ENCODE measurements around the gene PIM3. TPM values are rescaled to one million over a fixed set of nuclear protein-coding genes. Genes with fewer than 3 reads are reported as not detected.
A peak's percentile ranks its signal among the peaks of the same experiment; 100 is the strongest.

The PIM3 gene
- total RNA-seq, 2 donors from 2014 or later, result 54.0 to 112 TPM

DNA sequence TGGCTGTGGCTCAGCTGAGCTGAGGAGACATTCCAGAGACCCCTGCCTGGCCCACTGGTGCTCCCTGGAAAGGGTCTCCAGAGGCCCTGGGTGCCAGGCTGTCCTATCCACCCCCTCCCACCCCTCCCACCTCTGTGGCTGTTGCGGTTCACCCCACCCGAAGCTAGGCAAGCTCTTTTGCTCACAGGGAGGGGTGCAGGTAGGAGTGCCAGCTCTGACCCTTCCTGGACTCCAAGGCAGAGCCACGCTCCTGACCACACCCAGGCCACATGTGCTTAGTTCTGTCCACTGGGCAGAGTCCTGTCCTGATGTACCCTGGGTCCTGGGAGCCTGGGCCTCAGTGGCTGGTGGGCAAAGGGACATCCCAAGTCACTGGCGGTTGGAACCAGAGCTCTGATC, 35.5 kb downstream of the PIM3 start:
- Histone ChIP-seq H3K27ac (no peak overlapping the region), H3K36me3 (no peaks in the 10 kb centered on the region), H3K9me3 (peaks cover under 1% of the 10 kb centered on the region), H3K27me3 (replicated peaks; ENCODE audit: insufficient read depth) (no peaks in the 10 kb centered on the region), H3K4me3 (no peak overlapping the region), H3K4me1 (ENCODE audit: control insufficient read depth in 1 of 2, low read depth in 2 of 2) (no peaks in the 10 kb centered on the region)
- TF ChIP-seq, protein P1, sequence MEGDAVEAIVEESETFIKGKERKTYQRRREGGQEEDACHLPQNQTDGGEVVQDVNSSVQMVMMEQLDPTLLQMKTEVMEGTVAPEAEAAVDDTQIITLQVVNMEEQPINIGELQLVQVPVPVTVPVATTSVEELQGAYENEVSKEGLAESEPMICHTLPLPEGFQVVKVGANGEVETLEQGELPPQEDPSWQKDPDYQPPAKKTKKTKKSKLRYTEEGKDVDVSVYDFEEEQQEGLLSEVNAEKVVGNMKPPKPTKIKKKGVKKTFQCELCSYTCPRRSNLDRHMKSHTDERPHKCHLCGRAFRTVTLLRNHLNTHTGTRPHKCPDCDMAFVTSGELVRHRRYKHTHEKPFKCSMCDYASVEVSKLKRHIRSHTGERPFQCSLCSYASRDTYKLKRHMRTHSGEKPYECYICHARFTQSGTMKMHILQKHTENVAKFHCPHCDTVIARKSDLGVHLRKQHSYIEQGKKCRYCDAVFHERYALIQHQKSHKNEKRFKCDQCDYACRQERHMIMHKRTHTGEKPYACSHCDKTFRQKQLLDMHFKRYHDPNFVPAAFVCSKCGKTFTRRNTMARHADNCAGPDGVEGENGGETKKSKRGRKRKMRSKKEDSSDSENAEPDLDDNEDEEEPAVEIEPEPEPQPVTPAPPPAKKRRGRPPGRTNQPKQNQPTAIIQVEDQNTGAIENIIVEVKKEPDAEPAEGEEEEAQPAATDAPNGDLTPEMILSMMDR (IDR thresholded peaks at IDR 0.05), result no peak
- DNase-seq (ENCODE audit: low spot score) (no peak), ATAC-seq (ENCODE audit: insufficient number of reproducible peaks, low FRiP score, low read depth) (no peak)

DNA sequence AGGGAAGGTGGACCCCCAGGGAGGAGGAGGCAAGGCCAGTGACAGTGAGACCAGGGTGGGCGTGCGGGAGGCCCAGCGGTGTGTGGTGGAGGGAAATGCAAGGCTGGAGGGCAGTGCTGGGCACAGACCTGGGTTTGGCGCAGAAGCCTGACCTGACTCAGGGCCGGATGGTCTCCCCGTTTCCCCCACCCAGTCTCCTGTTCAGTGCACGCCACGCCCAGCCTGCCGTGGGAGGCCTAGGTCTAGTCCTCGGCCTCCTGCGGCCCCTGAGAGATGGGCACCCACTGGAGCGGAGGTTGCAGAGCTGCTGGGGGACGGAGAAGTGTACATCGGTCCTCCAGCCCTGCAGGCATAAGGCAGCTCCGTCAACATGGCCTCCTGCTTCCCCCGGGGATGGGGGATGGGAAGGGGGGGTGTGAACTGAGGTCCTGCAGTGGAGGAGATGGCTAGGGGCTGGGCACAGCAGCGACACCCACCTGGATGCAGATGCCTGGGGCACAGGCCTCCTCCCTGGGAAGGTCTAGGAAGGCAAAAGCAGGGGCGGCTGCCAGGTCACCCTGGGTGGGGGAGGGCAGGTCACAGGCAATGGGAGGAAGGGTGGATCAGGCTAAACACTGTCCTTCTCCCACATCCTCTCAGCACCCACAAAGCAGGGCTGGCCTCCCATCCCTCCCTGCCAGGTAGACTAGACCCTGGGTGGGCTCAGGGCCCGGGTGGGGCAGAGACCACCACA, 36.1 kb downstream of the PIM3 start:
- no peak overlapping the region for H3K27ac ChIP-seq
- H3K9me3 ChIP-seq, result no peaks in the 10 kb centered on the region
- ATAC-seq (ENCODE audit: insufficient number of reproducible peaks, low FRiP score, low read depth) (no peak), DNase-seq (ENCODE audit: low spot score) (peak; percentile 0)
- H3K4me1 ChIP-seq (ENCODE audit: control insufficient read depth in 1 of 2, low read depth in 2 of 2), result no peaks in the 10 kb centered on the region
- H3K27me3 ChIP-seq (replicated peaks; ENCODE audit: insufficient read depth), result no peaks in the 10 kb centered on the region
- TF ChIP-seq, protein P1 (IDR thresholded peaks at IDR 0.05), result no peak
- H3K36me3 ChIP-seq, result no peaks in the 10 kb centered on the region
- H3K4me3 ChIP-seq, result no peak overlapping the region

DNA sequence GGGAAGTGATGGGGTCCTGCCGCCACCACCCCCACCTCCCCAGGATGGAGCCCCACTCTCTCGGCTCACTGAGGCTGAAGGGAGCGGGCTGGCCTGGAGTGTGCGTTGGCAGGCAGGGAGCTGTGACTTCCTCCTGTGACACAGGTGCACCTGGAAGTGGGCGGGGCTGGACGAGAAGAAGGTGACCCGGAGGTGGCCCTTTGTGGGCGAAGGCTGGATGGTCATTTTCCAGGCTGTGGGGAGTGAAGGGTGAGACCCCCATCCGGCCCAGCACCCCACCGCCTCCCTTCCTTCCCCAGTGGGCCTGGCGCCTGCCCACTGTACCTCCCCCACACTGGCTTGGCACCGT, 36.7 kb downstream of the PIM3 start:
- Histone ChIP-seq H3K4me3 (no peak overlapping the region), H3K27ac (no peak overlapping the region), H3K4me1 (ENCODE audit: control insufficient read depth in 1 of 2, low read depth in 2 of 2) (no peaks in the 10 kb centered on the region), H3K9me3 (no peaks in the 10 kb centered on the region), H3K36me3 (no peaks in the 10 kb centered on the region), H3K27me3 (replicated peaks; ENCODE audit: insufficient read depth) (no peaks in the 10 kb centered on the region)
- DNase-seq (ENCODE audit: low spot score), result no peak
- TF ChIP-seq, protein P1 (IDR thresholded peaks at IDR 0.05), result no peak
- ATAC-seq (ENCODE audit: insufficient number of reproducible peaks, low FRiP score, low read depth), result no peak

DNA sequence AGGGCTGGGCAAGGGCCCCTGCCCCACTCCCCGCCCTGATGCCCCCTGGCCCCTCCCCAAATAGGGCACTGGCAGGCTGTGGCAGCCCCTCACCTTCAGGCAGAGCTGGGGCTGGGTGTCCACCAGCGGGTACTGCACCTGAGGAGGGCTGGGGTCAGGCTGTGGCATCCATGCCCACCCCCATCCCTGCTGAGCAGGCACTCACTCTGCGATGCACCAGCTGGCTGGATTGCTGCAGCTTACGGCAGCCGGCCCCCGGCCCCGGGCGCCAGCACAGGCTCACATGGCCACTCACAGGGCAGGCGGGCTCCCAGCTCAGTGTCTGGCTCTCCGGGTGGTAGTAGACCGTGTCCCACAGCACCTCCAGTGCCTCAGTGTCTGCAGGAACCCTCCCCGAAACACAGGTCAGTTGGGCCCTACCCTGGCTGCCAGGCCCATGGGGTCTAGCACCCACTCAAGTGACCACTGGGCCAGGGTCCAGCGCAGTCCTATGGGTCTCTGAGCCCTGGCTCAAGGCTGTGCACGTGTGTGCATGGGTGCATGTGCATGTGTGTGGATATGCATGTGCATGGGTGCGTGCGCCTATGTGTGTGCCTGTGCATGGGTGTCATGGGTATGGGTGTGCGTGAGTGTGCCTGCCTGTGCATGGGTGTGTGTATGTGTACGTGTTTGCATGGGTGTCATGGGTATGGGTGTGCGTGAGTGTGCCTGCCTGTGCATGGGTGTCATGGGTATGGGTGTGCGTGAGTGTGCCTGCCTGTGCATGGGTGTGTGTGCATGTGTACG, 37.6 kb downstream of the PIM3 start:
- TF ChIP-seq, protein P1 (IDR thresholded peaks at IDR 0.05), result no peak
- Histone ChIP-seq H3K4me3 (no peak overlapping the region), H3K27ac (no peak overlapping the region), H3K36me3 (no peaks in the 10 kb centered on the region), H3K27me3 (replicated peaks; ENCODE audit: insufficient read depth) (no peaks in the 10 kb centered on the region), H3K4me1 (ENCODE audit: control insufficient read depth in 1 of 2, low read depth in 2 of 2) (no peaks in the 10 kb centered on the region), H3K9me3 (no peaks in the 10 kb centered on the region)
- DNase-seq (ENCODE audit: low spot score), result no peak
- ATAC-seq (ENCODE audit: insufficient number of reproducible peaks, low FRiP score, low read depth), result no peak

DNA sequence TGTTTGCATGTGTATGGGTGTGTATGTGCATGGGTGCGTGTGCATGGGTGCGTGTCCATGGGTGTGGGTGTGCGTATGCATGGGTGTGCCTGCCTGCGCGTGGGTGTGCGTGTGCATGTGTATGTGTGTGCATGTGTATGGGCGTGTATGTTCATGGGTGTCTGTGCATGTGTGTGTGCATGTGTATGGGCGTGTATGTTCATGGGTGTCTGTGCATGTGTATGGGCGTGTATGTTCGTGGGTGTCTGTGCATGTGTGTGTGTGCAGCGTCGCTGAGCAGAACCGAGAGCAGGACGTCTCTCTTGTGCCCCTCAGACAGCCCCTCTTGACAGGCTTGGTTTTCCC, 38.1 kb downstream of the PIM3 start:
- ATAC-seq (ENCODE audit: insufficient number of reproducible peaks, low FRiP score, low read depth), result no peak
- Histone ChIP-seq H3K36me3 (no peaks in the 10 kb centered on the region), H3K27me3 (replicated peaks; ENCODE audit: insufficient read depth) (no peaks in the 10 kb centered on the region), H3K4me1 (ENCODE audit: control insufficient read depth in 1 of 2, low read depth in 2 of 2) (no peaks in the 10 kb centered on the region), H3K4me3 (no peak overlapping the region), H3K27ac (no peak overlapping the region), H3K9me3 (no peaks in the 10 kb centered on the region)
- TF ChIP-seq, protein P1 (IDR thresholded peaks at IDR 0.05), result no peak
- DNase-seq (ENCODE audit: low spot score), result no peak
